ENCODE measurements around the gene VASH1.

VASH1 gene

DNA sequence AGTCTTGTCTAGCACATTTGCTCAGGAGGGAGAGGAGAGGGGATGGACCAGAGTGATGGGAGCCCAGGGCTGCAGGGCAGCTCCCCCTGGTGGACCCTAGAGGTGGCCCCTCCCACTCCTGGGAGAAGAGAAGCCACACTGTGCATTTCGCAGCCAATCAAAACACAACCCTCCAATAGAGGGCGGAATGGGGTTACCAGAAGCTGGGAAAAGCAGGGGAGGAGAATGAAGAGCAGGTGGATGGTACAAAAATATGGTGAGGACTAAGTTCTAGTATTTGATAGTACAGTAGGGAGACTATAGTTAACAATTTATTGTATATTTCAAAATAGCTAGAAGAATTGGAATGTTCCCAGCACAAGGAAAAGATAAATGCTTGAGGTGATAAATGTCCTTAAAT is 23.6 kb downstream of the VASH1 start:
- peak; percentile 93 for DNase-seq (ENCODE audit: low spot score)

- no peak for DNase-seq (ENCODE audit: low spot score)
Observed at GRCh38 chr14:76786601-76787000, 25.3 kb downstream of the VASH1 start.

DNA sequence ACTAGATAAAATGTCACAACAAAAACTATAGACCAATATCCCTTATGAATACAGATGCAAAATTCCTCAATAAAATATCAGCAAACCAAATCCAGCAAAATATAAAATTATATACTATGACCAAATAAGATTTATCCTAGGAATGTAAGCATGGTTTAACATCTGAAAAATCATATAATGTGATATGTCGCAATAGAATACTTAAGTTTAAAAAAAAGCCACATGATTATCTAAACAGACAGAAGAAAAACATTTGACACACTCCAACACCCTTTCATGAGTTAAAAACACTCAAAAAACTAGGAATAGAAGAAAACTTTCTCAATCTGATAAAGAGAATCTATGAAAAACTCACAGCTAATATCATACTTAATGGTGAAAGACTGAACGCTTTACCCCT is 31.2 kb downstream of the VASH1 start:
- DNase-seq (ENCODE audit: low spot score), result no peak

DNA sequence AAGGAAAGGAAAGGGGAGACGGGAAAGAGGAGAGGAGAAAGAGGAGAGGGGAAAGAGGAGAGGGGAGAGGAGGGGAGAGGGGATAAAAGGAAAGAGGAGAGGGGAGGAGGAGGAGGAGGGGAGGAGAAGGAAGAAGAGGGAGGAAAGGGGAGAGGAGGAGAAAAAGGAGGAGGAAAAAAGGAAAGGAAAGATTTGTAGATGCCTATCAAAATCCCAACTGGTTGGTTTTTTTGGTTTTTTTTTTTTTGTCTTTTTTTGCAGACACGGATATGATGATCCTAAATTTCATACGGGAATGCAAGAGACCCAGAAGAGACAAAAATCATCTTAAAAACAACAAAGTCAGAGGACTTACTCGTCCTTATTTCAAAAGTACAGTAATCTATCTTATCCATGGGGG is 32.1 kb downstream of the VASH1 start:
- no peak for DNase-seq (ENCODE audit: low spot score)

DNA sequence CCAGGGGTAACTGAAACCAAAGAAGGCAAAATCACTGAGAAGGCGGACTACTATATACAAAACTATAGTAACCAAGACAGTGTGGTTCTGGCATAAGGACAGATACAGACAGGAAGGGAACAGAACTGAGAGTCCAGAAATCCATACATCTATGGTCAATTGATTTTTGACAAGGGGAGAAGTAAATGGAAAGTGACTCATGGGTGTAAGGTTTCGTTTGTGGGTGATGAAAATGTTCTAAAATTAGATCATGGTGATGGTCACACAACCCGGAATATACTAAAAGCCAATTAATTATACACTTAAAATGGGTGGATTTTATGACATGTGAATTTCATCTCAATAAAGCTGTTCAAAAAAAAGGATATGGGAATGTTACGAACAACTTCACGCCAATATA is 32.7 kb downstream of the VASH1 start:
- DNase-seq (ENCODE audit: low spot score), result no peak

- DNase-seq (ENCODE audit: low spot score), result no peak
Observed at GRCh38 chr14:76806446-76806845, 45.2 kb downstream of the VASH1 start.

DNA sequence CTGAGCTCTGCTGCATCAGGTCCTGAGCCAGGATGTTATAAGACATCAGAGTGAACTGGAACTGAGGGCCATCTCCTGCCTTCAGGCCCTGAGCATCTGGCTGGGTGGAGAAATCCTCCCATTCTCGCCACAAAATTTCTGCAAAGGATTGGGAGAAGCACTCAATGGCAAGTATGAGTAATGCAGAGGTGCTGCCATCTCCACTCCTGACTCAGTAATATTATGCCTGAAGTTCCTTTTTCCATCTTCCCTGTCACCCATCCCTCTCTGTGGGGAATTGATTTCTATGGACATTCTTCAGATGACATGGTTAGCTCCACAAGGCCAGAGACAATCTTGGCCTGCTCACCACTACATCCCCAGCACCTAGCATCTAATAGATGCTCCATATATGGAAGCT is 46.7 kb downstream of the VASH1 start:
- DNase-seq (ENCODE audit: low spot score), result no peak

- no peak for DNase-seq (ENCODE audit: low spot score)
Observed at GRCh38 chr14:76808990-76809389, 47.7 kb downstream of the VASH1 start.

DNA sequence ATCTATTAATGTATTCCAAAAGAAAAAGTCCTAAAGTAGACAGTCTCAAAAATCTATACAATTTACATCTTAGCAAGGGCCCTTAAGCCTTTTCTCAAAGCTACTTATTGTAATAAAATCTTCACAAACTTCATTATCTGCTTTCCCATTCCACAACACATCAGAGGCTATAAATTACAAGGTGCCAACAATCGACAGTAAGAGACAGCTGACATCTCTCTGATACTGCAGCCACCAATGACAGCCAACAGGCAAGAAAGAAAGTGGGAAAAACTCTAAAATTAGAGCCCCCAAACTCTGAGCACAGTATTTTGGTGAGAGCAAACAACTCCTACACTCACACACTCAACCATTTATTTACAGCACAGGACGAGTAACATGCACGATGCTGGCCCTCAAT is 49.3 kb downstream of the VASH1 start:
- DNase-seq (ENCODE audit: low spot score), result no peak

- no peak for DNase-seq (ENCODE audit: low spot score)
Observed at GRCh38 chr14:76810953-76811400, 49.7 kb downstream of the VASH1 start.

DNA sequence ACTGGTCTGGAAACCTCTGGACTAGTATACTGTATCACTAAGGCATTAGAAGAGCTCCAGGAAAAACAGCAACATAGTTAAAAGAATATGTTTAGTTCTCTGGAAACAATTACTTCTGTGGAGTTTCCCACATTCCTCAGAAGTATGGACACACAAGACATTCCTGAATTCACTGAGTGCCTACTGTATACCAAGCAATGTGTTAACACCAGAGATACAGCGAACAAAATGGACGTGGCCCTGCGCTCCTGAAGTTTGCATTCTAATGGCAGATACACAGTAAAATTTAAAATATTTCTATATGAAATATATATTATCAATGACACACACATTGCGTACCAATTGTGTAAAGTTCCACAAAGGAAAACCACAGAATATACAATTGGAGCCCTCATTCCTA is 50.3 kb downstream of the VASH1 start:
- no peak for DNase-seq (ENCODE audit: low spot score)

GRCh38 chr14:76812093-76812421 is 50.8 kb downstream of the VASH1 start:
- DNase-seq (ENCODE audit: low spot score), result no peak

GRCh38 chr14:76812422-76813383 is 51.4 kb downstream of the VASH1 start, which contains the start of gene ANGEL1:
ANGEL1 (minus strand) TSS chr14:76812882; CDS start chr14:76812827, 55 bp downstream.
- peak; percentile 68 for DNase-seq (ENCODE audit: low spot score)

- no peak for DNase-seq (ENCODE audit: low spot score)
Observed at GRCh38 chr14:76814726-76815645, 53.7 kb downstream of the VASH1 start.

GRCh38 chr14:76820700-76821099 is 59.4 kb downstream of the VASH1 start:
- DNase-seq (ENCODE audit: low spot score), result no peak

GRCh38 chr14:76826122-76826521 is 64.9 kb downstream of the VASH1 start, which contains the start of gene LRRC74A:
LRRC74A (plus strand) TSS chr14:76826408; CDS start chr14:76826698, 290 bp downstream.
- no peak for DNase-seq (ENCODE audit: low spot score)

GRCh38 chr14:76827696-76828296 is 66.5 kb downstream of the VASH1 start:
- no peak for DNase-seq (ENCODE audit: low spot score)

GRCh38 chr14:76828339-76829012 is 67.2 kb downstream of the VASH1 start:
- no peak for DNase-seq (ENCODE audit: low spot score)

DNA sequence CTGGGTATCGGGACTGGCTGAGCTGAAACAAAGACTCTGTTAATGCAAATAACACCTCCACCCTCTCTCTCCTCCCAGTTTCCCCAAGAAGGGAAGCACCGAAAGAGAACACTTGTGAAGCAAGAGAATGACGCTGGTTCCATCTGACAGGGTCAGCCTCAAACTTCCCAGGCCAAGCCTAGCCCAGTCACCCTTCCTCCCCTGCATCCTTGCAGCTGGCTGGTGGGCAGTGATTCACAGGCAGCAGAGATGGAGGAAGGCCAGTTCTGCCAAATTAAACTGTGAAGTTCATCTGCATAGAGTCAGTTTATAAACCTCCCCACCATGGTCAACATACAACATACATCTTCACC is 67.7 kb downstream of the VASH1 start:
- no peak for DNase-seq (ENCODE audit: low spot score)

DNA sequence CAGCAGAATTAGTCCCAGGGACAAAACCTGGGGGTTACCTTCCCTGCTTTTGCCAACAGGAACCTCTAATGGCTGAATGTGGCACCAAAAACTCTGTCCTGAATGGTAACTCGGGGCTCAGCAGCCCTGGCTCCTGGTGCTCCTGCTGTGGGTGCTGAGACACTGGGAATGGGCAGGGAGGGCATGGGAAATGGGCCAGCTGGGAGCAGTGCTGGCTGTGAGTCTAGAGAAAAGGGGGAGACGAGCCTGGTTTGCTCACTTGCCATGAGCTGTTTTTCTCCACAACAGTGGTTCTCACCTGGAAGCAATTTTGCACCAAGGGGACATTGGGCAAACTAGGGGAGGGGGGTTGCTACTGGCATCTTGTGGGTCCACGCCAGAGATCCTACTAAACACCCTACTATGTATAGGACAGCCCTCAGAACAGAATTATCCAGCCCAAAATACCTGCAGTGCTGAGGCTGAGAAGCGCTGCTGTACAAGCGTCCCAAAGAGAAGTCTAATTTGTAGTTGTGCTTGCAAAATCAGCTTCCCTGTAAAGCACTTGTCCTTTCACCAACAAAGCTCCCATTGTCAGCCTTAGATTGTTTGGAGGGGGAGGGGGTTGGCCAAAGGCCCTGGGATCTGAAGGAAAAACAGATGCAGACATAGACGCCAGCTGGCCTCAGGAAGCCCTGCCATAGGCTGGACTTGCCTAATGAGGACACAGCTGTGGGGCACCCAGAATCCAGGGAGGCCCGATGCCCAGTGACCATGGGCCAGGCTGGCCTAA is 68.6 kb downstream of the VASH1 start:
- DNase-seq (ENCODE audit: low spot score), result peak; percentile 26

DNA sequence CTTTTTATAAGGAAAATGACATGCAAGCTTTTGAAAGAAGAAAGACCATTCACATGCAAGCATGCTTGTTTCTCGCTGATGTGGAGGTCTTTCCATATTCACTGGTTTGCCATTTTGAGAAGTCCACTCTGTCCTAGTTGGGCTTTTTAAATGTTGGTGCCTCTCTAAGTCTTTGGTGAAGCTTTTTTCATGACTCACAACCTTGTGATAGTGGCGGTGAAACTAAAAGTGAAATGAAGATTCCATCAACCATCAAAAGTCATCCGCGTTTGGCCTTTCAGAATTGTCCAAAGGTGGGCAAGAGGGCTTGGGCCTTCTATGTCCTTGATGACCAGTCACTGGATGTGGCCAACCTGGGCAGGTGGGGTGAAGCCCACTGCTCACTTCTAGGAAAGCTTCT is 69.3 kb downstream of the VASH1 start:
- DNase-seq (ENCODE audit: low spot score), result no peak

Data from HuH-7.5 (cell line).